Measurements from ENCODE around the gene KIFC1. TPM values are rescaled to one million over a fixed set of nuclear protein-coding genes. Genes with fewer than 3 reads are reported as not detected.

KIFC1 gene
- total and polyA plus RNA-seq, 9 of the 15 experiments (the other 6 are each of a cell fraction or from before 2014, with no cell fraction given), result 1.3 to 95.2 (median 76.9) TPM

DNA sequence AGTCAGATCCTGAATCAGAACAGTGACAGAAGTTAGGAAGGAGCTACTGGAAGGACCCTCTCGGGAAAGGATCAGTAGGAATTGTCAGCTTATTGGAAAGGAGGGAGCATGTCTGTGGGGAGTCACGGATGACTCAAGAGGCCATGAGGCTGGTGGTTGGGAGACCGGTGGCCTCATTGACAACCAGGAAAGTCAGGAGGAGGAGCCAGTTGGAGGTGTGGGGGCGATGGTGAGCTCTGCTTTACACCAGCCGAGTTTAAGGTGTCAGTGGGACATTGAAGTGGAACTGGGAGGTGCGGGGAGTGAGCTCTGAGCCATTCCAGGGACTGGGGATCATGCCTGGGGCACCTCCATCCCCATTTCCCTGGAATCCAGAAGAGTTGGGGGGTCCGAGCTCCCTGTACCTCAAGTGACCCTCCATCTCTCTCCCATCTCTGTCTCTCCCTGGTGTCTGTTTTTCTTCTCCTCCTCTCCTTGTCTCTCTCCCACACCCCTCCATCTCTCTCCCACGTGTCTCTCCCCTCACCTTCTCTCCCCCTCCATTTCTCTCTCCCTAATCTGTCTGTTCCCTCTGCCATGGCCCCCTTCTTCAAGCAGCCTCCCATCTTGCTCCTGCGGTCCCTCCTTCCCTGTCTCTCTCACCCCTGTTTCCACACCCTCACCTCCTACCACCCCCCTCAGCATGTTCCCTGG, 48.5 kb downstream of the KIFC1 start (continued):
- TF ChIP-seq JUN (IDR thresholded peaks at IDR 0.05; ENCODE audit: borderline replicate concordance, low read depth, low read length) (no peak), JUN (CRISPR knock-in tag; IDR thresholded peaks at IDR 0.05; ENCODE audit: borderline replicate concordance) (no peak), ZNF436 (CRISPR knock-in tag; IDR thresholded peaks at IDR 0.05) (0 out of 2 replicates have a peak, but pooled peaks have one; percentile 41), HLTF (IDR thresholded peaks at IDR 0.05) (peak; percentile 84), ZNF785 (CRISPR knock-in tag; IDR thresholded peaks at IDR 0.05) (no peak), U2AF1 (optimal IDR thresholded peaks at IDR 0.05; ENCODE audit: low read depth, low read length) (no peak), ZNF583 (CRISPR knock-in tag; IDR thresholded peaks at IDR 0.05) (no peak), SREBF2 (CRISPR knock-in tag; IDR thresholded peaks at IDR 0.05) (0 out of 2 replicates have a peak, but pooled peaks have one; percentile 0), ZNF197 (CRISPR knock-in tag; IDR thresholded peaks at IDR 0.05; ENCODE audit: low read depth) (no peak), KLF6 (CRISPR knock-in tag; IDR thresholded peaks at IDR 0.05; ENCODE audit: borderline replicate concordance) (no peak), SP1 (CRISPR knock-in tag; IDR thresholded peaks at IDR 0.05) (peak; percentile 41; the same call in 1 of the 2 replicates), ZFP36 (IDR thresholded peaks at IDR 0.05; ENCODE audit: low read depth, low read length, partially characterized antibody) (no peak), MTA3 (IDR thresholded peaks at IDR 0.05; ENCODE audit: borderline replicate concordance) (0 out of 2 replicates have a peak, but pooled peaks have one; percentile 12), ZNF239 (CRISPR knock-in tag; IDR thresholded peaks at IDR 0.05) (no peak), POLR3A (IDR thresholded peaks at IDR 0.05; ENCODE audit: borderline replicate concordance, extremely low read depth, insufficient read depth, insufficient read length) (no peak), ZFP1 (CRISPR knock-in tag; IDR thresholded peaks at IDR 0.05) (no peak), HDGF (IDR thresholded peaks at IDR 0.05) (peak; percentile 89), SIN3B (IDR thresholded peaks at IDR 0.05; ENCODE audit: low read depth) (no peak), CHD4 (IDR thresholded peaks at IDR 0.05; ENCODE audit: insufficient read depth, insufficient replicate concordance, low read depth, low read length, poor library complexity, severe bottlenecking) (no peak), TEAD1 (CRISPR knock-in tag; IDR thresholded peaks at IDR 0.05) (0 out of 4 replicates have a peak, but pooled peaks of 1 of the 2 experiments have one; percentile 4)
- TF ChIP-seq, protein P1, sequence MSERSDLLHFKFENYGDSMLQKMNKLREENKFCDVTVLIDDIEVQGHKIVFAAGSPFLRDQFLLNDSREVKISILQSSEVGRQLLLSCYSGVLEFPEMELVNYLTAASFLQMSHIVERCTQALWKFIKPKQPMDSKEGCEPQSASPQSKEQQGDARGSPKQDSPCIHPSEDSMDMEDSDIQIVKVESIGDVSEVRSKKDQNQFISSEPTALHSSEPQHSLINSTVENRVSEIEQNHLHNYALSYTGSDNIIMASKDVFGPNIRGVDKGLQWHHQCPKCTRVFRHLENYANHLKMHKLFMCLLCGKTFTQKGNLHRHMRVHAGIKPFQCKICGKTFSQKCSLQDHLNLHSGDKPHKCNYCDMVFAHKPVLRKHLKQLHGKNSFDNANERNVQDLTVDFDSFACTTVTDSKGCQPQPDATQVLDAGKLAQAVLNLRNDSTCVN (CRISPR knock-in tag; IDR thresholded peaks at IDR 0.05), result peak; percentile 95
- TF ChIP-seq, protein P2, sequence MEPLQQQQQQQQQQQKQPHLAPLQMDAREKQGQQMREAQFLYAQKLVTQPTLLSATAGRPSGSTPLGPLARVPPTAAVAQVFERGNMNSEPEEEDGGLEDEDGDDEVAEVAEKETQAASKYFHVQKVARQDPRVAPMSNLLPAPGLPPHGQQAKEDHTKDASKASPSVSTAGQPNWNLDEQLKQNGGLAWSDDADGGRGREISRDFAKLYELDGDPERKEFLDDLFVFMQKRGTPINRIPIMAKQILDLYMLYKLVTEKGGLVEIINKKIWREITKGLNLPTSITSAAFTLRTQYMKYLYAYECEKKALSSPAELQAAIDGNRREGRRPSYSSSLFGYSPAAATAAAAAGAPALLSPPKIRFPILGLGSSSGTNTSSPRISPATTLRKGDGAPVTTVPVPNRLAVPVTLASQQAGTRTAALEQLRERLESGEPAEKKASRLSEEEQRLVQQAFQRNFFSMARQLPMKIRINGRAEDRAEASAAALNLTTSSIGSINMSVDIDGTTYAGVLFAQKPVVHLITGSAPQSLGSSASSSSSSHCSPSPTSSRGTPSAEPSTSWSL (CRISPR knock-in tag; IDR thresholded peaks at IDR 0.05; ENCODE audit: borderline replicate concordance), result no peak
- TF ChIP-seq, protein P3, sequence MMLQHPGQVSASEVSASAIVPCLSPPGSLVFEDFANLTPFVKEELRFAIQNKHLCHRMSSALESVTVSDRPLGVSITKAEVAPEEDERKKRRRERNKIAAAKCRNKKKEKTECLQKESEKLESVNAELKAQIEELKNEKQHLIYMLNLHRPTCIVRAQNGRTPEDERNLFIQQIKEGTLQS (IDR thresholded peaks at IDR 0.05), result peak; percentile 45; the same call in 1 of the 2 replicates
- TF ChIP-seq, protein P3 (CRISPR knock-in tag; conservative IDR thresholded peaks at IDR 0.05), result no peak
